HG02678 (cell line): Measurements from ENCODE around the gene PPP1R14C.

Source experiments
- ATAC-seq: cut with Tn5 transposase; IDR thresholded peaks from one replicate; pipeline ENCODE4 v1.9.1; 2021; ENCODE audit warnings: mild to moderate bottlenecking, moderate library complexity; ENCODE audit not compliant: unreplicated experiment

PPP1R14C gene, protein sequence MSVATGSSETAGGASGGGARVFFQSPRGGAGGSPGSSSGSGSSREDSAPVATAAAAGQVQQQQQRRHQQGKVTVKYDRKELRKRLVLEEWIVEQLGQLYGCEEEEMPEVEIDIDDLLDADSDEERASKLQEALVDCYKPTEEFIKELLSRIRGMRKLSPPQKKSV

DNA sequence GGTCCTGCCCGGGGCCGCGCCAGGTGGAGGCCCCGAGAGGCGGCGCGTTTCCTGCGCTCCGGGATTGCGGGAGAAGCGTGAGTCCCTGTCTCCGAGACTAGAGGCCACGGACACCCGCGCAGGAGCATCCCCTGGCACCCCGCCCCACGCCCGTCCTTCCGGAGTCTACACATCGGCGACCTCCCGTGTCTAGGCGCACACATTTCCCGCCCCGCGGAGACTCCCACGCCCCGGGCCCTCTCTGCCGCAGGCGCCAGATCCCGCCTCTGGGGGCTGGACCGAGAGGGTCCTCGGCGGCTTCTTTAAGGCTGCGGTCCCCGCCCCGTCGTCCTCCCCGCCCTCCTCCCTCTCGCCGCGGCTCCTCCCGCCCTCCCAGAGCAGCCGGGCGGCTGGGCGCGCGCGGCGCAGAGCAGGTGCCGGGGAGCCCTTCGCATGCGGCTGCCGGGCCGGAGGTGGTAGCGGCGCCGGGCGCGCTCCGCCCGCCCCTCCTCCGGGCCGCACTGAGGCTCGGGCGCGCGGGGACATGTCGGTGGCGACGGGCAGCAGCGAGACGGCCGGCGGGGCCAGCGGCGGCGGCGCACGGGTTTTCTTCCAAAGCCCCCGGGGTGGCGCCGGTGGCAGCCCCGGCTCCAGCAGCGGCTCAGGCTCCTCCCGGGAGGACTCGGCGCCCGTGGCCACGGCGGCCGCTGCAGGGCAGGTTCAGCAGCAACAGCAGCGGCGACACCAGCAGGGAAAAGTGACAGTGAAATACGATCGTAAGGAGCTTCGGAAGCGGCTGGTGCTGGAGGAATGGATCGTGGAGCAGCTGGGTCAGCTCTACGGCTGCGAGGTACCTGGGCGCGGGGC lies at the start of gene PPP1R14C:
PPP1R14C (plus strand) TSS at position 375 of the 846 bp plus-strand sequence; CDS start at position 524, 149 bp downstream.
- ATAC-seq, result no peak

DNA sequence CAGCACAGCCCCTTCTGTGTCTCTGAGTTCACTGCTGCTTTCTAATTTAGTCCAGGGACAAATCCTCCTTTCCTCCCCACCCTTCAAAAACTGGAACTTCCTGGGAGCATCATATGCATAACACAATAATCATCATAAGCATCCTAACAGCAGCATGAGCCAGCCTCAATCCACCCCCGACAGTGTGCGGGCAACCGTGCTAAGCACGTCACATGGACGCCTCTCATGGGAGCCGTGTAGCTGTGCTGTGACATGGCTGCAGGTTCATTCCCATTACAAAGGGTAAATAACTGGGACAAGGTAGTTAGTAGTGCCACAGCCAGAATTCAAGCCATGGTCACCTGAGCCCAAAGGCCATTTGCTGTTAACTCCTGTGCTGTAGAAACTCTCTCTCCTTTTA lies 49.4 kb upstream of the PPP1R14C start:
- ATAC-seq, result no peak

DNA sequence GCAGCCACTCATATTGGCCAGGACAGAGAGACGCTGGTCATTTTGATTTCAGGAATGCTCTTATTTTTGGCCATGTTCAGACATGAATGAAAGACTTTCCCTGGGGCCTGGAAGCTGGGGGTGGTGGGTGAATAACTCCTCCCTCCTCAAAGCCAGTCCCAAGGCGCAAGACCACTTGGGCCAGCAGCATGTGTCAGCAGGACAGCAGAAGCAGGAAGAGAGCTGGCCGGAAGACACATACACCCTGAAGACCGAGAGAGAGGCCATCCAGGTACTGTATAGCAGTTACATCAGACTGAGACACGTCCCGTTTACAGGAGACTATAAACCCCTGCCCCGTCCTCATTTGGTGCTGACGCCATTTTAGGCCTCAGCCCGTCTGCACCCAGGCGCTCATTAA lies 44.7 kb upstream of the PPP1R14C start:
- no peak for ATAC-seq

DNA sequence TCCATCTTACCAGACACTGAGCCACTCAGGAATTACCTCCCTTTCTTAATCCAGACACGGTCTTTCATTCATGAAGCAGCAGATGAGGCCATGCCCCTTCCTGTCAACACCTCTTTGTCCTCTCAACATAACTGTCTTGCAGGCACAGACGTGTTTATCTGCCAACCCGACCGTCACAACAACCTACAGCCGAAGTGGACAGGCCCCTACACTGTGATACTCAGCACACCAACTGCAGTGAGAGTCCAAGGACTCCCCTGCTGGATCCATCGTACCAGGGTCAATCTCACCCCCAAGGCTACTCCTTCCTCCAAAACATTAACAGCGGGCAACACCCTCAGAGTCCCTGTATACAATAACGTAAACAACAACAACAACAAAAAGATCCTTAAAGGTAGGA lies 43.3 kb upstream of the PPP1R14C start:
- ATAC-seq, result no peak

DNA sequence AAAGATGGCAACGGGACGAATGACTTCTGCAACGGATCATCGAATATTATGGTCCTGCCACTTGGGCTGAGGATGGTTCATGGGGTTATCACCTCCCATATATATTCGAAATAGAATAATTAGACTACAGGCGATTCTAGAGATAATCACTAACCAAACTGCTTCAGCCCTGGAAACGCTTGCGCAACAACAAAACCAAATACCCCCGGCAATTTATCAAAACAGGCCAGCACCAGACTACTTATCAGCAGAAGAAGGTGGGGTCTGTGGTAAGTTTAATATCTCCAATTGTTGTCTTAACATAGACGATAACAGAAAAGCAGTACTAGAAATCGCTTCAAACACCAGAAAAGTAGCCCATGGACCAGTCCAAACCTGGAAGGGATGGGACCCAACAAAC lies 42.9 kb upstream of the PPP1R14C start:
- no peak for ATAC-seq

DNA sequence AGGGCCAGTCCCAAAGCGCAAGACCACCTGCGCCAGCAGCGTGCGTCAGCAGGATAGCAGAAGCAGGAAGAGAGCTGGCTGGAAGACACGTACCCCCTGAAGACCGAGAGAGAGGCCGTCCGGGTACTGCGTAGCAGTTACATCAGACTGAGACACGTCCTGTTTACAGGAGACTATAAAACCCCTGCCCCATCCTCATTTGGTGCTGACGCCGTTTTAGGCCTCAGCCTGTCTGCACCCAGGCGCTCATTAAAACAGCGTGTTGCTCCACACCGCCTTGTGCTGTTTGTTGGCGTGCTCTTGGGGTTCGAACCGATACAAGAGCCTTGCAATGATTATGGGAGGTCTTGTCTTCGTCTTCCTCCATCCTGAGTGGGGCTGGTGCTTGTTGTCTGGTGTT lies 42.1 kb upstream of the PPP1R14C start:
- no peak for ATAC-seq

DNA sequence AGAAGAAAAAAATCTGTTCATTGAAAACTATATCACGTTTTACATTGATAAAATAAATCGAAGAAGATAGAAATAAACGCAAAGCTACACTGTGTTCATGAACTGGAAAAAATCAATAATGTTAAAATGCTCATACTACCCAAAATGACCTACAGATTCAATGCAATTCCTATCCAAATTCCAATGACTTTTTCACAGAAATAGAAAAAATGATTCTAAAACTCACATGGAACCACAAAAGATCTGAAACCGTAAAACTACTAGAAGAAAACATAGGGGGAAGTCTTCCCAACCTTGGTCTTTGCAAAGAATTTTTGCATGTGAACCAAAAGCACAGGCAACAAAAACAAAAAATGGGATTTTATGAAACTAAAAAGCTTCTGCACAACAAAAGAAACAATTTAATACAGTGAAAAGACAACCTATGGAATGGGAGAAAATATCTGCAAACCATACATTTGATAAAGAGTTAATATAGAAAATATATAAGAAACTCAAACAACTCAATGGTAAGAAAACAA lies 40.0 kb upstream of the PPP1R14C start:
- ATAC-seq, result no peak

DNA sequence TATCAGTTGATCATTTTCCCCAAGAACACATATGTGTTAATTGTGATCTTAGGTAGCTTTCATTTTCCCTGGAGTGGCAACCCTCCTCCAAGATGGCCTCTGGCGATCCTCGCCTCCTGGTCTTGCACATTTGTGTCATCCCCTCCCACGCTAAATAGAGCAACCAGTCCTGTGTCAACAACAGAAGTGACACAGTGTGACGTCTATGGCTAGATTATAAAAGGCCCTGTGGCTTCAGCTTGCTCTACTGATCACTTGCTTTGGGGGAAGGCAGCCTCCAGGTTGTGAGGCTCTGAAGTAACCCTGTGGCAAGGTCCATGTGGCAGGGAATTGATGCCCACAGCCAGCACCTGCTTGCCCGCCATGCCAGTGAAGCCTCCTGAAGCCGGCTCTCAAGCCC lies 30.6 kb upstream of the PPP1R14C start:
- ATAC-seq, result no peak

DNA sequence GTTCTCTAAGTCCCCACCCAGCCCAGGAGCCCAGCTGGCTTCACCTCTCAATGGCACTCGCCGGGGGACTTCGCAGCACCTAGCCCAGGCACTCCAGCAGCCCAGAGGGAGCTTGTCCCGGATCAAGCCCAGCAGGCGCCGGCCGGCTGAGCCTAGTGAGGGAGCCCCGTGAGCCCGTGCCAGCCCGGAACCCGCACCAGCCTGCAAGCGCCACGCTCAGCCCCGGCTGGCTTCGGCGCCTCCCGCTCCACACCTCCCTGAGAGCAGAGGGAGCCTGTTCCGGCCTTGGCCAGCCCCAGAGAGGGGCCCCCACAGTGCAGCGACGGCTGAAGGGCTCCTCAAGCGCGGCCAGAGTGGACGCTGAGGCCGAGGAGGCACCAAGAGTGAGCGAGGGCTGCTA lies 27.1 kb upstream of the PPP1R14C start:
- no peak for ATAC-seq

DNA sequence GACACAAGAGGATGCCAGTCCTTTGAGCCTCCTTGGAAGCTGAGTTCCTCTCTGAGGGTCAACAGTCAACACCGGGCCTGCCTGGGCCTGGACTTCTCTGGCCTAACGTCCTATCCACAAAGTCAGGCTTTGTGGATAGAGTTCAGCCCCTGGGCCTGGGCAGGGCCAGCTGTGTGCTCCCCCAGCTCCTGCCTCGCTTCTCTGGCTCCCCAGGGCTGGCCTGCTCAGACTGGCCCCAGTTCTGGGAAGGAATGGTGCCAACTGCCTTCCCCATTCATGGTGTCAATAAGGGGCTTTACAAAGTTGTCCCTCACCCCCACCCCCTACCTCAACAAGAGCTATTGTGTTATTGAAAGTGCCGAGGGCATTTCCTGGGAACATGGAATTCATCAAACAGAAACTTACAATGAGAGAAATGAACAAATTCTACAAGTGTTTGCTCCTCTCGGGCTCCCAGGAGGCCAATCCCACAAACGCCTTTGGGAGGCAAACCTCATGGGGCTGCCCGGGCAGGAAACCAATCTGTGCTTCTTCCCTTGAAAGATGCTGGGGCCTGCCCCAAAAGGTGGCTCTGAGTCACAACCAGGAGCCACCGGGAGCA lies 26.5 kb upstream of the PPP1R14C start:
- ATAC-seq, result no peak

DNA sequence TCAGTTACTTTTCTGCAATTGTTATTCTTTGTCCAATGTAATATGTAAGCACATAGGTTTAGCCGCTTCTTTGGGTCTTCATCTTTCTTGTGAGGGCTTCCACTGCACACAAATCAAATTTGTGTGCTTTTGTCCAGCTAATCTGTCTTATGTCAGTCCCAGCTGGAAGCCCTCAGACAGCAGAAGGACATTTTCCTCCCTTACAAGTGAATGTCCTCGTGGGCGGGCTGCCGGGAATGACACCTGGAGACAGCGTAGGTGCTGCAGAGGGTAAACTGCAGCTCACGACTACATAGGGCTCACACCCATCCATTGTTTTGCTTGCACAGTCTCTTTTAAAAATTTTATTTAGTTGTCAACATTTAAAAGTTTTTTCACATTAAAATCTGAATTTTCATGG lies 24.6 kb upstream of the PPP1R14C start:
- no peak for ATAC-seq

DNA sequence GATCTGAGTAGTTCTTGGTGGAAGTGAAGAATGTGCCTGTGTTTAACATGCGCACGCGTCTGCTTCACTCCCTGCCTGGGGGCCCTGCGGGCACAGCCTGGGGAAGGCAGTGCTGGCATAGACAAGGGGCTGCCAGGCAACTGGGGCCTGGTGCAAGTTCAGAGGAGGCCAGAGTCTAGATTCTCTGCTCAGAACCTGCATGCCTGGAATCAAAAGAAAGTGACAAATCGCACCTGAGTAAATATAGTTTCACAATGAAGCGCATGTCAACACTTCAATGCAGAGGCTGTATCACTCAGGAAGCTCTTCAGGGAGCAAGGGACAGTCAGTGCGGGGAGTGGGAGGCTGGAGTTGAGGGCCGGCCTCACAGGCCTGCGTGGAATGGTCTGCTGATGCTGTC lies 24.2 kb upstream of the PPP1R14C start:
- ATAC-seq, result no peak

DNA sequence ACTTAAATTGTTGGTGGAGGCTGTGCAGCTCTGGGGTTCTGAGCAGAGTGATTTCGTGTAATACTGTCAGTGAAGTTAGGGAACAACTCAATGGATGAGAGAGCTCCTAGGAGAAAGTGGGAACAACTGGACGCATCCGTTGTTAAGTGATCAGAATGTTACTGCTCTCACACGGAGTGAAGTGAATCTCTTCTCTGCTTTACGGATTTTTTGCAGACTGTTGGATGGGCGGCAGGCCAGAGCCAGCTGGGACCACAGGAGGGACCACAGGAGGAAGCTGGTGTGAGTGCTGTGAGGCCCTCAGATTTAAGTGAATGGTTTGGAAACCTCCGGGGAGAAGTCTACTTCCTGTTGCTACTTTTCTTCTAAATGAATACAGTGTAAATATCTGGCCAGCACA lies 23.7 kb upstream of the PPP1R14C start:
- no peak for ATAC-seq

DNA sequence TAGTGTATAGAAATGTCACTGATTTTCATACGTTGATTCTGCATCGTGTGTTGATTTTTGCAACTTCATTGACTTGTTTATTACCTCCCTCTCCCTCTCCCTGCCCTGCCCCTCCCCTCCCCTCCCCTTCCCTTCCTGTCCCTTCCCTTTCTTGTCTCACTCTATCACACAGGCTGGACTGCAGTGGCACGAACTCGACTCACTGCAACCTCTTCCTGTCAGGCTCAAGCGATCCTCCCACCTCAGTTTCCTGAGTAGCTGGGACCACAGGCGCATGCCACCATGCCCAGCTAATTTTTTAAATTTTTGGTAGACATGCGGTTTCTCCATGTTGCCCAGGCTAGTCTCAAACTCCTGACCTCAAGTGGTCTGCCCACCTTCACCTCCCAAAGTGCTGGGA lies 19.2 kb upstream of the PPP1R14C start:
- no peak for ATAC-seq

DNA sequence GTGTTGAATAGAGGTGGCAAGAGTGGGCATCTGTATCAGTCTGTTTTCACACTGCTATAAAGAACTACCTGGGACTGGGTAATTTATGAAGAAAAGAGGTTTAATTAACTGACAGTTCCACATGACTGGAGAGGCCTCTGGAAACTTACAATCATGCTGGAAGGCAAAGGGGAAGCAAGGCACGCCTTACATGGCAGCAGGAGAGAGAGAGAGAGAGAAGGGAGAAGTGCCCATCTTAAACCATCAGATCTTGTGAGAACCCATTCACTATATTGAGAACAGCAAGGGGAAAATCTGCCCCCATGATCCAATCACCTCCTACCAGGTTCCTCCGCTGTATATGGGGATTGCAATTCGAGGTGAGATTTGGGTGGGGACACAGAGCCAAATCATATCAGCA lies 18.6 kb upstream of the PPP1R14C start:
- ATAC-seq, result no peak

DNA sequence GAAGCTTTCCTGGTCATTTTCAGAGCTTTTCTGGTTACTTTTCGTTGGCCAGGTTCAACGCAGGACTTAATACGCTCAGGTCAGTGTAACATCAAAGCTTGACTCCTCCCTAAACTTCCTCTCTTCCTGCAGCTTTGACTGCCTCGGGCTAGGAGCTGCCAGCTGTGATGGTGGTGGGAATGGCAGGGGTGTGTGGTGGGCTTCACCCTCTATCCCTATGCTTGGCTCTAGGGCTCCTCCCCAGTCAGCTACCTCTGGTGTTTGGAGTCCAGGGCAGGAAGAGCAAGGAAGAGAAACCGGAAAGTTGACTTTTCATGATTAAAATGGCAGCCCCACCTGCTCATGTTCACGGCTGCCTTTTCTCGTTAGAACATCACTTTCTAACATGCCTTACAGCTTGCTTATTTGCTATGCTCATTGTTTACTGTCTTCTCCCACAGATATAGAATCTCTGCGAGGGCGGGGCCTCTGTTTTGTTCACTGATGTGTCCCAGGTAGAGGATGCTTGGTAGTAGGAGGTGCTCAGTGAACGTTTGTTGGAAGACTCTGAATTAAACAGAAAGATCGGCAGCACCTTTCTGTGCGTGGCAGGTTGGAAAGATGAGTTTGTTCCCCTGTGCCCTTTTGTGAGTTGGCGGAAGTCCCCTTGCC lies 16.1 kb upstream of the PPP1R14C start:
- ATAC-seq, result no peak

DNA sequence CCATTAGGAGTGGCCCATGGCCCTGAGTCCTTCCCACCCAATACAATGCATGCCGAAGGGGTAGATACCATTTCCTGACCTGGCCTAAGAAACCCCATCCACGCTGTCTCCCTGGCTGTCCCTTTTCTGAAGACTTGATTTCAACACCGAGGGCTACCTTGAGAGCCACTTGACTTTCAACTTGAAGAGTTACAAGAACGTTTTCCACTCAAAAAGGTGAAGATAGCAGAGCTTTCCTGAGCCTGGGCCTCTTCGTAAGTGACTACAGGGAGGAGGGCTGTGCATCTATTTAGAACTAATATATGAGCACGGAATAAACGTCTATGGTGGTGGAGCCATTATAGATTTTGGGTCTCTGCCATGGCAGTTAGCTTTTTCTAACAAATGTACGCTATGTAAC lies 14.4 kb upstream of the PPP1R14C start:
- no peak for ATAC-seq

DNA sequence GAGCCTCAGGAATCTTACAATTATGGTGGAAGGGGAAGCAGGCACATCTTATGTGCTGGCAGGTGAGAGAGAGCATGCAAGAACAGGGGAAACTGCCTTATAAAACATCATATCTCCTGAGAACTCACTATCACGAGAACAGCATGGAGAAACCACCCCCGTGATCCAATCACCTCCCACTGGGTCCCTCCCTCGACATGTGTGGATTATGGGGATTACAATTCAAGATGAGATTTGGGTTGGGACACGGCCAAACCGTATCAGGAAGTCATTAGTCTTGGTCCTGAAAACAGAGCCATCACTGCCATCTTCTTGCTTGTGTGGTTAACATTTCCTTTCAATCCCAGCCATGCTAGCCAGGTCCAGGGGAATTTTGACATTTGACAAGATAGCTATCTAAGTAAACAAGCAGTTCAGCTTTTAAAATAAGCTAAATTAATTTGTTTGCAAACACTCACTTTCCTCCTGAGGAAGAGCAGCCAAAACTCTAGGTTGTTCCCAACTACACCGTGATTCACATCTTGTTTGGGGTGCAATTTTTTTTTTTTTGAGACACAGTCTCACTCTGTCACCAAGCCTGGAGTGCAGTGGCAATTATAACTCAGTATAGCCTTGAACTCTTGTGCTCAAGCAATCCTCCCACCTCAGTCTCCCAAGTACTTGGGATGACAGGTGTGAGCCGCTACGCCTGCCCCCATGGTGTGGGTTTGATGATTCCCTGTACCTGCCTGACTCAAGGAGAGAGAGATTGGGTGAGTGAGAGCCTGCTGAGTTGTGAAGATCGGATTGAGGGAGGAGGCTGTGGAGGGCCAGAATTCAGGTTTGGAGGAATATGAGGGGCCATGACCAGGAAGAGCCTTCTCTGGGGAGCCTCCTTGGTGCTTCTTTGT lies 13.0 kb upstream of the PPP1R14C start:
- ATAC-seq, result no peak

DNA sequence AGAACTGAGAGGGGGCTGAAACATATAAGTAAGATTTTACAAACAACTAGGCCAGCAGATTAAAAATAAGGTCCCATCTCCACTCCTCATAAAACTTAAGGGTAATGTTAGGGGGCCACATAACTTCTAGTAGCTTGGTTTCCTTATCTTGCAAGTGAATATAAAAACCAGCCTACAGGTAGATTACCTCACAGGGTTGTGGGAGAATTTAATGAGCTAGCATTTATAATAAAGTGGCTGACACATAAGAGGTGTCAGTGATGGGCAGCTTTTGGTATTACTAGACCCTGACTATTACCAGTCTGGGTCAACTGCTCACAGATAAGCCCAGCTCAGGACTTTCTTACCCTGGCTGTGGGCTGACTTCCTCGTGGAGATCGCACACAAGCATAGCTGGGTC lies 9.2 kb upstream of the PPP1R14C start:
- ATAC-seq, result no peak

DNA sequence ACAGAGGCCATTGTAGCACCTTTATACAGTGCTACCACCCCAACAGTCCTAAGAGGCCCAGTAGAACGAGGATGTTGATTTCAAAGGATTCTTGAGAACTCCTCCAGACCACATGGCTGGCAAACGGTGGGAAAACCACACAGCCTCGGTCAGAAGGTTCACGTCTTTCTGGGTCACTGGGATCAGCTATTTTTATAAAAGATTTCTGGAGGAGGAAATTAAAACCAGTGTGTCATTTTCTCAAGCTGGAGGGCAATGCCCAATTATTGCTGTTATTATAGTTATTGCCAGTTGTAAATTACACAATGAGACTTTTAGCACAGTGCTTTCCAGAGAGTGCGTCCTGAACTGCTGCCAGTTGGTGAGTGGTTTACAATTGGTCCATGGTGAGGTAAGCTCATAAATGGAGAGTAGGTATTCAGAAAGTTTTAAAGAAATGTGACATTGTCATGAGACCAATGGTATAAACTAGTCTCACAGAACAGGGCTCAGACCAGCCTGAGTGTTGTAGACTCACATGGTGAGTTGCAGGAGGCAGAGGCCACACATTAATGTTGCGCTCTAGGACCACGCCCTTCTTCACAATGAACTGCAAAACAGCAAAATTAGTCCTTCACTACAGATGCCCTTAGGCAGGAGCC lies 8.4 kb upstream of the PPP1R14C start:
- ATAC-seq, result no peak
